ENCODE results near the gene C2CD4B.

C2CD4B gene

GRCh38 chr15:62118520-62119226, 46.4 kb downstream of the C2CD4B start:
- DNase-seq: no peak

DNA sequence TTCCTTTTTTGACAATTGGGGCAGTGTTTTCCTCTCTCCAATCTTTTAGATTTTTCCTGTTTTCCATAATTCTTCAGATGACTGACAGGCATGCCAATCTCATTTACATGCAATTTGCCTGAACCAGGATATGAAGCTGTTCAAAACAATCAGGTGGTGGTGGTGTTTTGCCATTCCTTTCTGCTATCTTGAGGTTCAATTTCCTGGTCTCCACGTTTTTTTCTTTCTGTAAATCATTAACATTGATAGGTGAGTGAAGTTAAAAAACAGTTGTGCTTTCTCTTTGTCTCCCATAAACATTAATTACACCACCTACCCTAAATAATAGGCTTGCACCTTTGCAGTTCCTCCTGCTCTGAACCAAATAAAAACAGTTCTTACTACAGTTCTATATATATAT, 49.2 kb downstream of the C2CD4B start:
- no peak for DNase-seq

Measured in CD4-positive, alpha-beta T cell treated with Interleukin-4 for 1 hour (primary cell).